OCI-LY1 (cell line): Measurements from ENCODE around the gene ARRDC5.

ENCODE experiments used
- CTCF ChIP-seq: fragments of 200-600 bp; sonication (generic), shearing (Covaris generic); IDR thresholded peaks from 2 replicates; pipeline ENCODE4 v1.5.1; 2017; ENCODE audit warnings: mild to moderate bottlenecking, antibody characterized with exemption, low read length, moderate library complexity, mixed read lengths
- EZH2 ChIP-seq: fragments of 200-600 bp; sonication (generic), shearing (Covaris generic); IDR thresholded peaks from 2 replicates; pipeline ENCODE4 v1.8.0; 2017; ENCODE audit warnings: borderline replicate concordance, mixed run types, mild to moderate bottlenecking, antibody characterized with exemption, low read length, moderate library complexity, mixed read lengths

DNA sequence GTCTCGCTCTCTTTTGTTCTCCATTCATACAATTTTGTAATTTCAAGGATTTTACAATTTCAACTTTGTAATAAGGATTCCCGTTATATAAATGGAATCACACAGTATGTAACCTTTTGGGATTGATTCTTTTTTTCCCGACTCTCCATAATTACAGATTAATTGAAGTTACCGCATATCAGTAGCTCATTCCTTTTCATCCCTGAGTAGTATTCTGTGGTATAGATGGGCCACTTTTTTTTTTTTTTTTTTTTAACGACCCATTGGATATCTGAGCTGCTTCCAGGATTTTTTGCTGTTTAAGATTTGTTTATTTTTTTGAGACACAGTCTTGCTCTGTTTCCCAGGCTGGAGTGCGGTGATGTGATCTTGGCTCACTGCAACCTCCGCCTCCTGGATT, 34.4 kb upstream of the ARRDC5 start:
- TF ChIP-seq CTCF (no peak), EZH2 (no peak)
